NCI-H2227 (cell line): ENCODE data around the gene IRF5.
"Not testable (repeated sequence)": the region's sequence is repeated elsewhere in the genome, so short reads cannot be mapped to it uniquely, and the experiment has no call there.

Experiments
- DNase-seq: peaks from one replicate; lab custom pipeline; 2025; ENCODE audit not compliant: unreplicated experiment; lab: John Stamatoyannopoulos, UW

Gene IRF5

DNA sequence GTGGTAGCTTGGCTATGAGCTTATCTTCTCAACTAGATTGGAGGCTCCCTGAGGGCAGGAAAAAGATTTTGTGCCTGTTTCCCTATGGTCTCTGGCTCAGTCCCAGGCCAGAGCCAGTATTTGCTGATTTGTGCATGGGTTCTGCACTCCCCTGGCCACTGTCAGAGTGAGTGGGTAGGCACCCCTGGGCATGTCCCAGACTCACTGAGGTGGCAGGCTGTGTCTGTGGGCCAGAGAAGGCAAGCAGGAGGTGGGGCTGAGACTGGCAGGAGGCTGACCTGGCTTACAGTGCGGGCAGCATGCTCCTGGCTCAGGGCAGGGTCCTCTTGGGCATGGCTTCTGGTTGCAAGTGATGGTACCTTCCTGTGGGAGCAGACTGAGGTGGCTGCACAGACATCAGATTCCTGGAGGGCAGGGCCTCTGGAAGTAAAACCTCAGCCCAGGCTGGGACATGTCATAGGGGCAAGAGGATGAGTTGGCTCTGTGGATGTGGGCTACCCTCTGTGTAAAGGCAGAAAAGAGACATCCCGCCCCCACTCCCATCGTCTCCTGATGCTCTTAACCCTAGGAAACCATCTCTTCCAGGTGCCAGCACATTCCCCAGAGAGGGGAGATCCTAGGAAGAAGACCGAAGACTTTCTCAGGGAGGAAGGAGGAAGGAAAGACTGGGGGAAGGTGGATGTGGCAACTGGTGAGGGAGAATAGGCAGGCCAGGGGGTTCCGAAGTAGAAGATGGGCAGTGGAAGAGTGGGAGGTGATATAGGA is 31.5 kb upstream of the IRF5 start:
- no peak for DNase-seq

DNA sequence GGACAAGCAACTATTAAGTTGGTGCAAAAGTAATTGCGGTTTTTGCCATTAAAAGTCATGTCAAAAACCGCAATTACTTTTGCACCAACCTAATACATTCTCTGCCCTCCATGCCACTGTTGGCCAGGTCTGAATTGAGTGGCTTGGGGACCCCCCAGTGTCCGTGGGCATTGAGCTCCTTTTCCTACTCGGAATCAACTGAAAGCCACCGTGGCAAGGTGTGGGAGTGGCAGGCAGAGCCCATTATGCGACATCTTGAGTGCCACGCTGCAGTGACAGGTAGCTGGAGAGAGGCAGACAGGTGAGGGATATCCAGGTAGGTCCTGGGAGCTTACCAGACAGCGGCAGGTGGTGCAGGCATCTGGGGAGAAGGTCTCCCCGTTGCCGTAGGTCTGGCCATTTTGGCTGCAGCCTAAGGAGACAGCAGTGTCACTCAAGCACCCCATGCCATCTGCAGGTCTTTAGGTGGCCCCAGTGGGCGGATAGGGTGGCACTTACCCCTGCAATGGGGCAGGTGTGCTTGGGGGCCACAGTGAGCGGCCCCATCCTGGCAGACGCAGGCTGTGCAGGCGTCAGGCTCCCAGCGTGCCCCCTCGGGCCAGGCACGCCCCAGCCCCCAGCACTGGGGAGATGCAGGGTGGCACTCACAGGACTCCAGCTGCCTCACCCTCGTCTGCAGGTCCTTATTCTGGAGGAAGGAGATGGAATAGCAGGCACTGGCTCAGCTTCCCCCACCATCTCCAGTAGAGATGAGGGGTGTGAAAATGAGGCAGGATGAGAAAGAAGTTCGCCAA is 30.8 kb upstream of the IRF5 start:
- no peak for DNase-seq

DNA sequence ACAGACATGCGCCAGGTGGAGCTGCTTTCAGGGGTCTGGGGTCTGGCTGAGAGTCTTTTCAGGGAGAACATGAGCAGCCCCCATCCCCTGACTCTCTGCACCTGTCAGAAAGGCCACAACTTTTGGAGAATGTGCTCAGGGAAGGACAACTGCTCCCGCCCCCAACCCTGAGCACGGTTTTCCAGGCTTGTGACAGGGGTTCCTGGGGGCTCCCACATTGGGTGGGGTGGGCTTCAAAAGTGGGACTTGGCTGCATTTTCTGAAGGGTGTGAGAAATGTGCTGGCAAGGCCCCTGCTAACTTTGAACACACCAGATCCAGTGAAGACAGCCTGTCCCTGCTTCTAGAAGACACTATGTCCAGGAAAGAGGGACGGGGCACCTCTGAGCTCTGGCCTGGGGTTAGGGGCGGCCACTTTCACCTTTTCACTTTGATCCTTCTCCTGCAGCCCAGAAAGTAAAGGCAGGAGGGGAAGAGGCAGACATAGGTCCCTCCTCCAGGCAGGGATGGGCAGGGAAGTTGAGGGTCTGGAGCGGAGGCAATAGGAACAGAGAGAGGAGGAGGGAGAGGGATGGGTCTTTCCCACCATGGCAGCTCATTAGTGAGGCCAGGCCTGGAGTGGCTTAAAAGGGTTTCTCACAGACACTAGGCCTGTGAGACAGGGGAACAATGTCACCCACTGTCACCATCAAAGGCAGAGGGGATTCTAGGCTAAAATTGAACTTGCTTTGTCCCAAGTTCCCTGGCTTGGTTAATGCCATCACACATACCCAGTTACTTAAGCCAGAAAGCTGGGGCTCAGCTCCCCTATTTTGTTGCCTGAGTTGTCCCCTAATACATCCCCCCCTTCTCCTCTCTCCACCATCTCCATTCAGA is 28.7 kb upstream of the IRF5 start:
- DNase-seq = no peak

DNA sequence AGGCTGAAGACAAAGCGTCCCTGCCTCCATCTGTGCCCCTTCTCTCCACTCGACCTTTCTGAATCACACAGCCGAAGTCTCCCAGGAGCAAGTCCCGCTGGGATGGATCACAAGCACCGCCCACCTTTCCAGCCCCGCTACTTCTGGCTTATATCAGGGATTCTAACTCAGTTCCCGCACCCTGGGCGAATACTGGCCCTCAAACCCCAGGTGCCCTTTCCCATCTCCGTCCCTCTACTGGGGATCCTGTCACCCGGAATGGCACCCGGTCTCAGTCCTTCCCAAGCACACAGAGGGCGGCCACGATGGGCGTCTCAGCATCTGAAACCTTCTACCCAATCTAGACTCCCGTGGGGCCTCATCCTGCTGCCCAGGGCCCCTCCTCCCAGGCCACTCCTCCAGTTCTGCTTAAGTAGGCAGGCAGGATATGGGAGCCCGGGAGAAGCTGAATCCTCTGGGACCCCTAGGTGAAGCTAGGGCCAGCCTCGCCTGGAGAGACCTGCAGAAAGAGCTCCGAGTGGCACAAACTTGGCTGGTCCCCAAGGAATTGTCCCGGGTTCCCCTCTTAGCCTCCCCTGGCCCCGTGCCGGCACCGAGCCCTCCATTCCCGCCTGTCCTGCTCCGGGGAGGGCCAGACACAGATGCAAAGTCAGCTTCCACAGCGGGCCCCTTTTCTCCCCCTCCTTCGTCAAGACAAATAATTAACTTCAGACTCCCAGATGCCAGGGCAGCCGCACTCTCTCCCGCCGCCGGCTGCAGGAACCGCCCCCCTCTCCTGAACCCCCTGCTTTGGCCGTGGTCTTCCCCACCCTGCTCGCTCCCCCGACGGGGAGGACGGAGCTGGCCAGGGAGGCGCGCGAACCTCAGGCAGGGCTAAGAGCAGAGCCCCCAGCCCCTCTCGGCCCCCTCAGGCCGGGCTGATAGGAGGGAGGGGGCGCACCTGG is 27.8 kb upstream of the IRF5 start:
- DNase-seq = peak; percentile 35

DNA sequence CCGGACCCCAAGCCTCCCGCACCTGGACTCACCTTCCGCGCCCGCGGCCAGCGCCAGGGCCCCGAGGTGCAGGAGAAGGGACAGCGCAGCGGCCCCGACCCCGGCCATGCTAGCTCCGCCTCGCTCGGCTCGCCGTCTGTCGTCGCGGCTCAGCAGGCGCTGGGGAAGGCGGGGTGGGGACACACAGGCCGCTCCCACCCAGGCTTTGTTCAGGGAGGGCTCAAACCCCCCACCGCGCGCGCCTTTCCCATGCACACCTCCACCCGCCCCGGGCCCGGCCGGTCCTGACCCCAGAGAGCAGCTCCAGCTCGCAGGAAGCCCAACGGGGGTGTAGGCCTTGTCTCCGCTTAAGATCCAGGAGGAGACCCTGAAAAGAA is 27.2 kb upstream of the IRF5 start, which contains the start of gene KCP:
TSS of gene KCP (minus strand) at position 141 of the 377 bp plus-strand sequence. CDS start at position 108, 33 bp downstream.
- DNase-seq = no peak

DNA sequence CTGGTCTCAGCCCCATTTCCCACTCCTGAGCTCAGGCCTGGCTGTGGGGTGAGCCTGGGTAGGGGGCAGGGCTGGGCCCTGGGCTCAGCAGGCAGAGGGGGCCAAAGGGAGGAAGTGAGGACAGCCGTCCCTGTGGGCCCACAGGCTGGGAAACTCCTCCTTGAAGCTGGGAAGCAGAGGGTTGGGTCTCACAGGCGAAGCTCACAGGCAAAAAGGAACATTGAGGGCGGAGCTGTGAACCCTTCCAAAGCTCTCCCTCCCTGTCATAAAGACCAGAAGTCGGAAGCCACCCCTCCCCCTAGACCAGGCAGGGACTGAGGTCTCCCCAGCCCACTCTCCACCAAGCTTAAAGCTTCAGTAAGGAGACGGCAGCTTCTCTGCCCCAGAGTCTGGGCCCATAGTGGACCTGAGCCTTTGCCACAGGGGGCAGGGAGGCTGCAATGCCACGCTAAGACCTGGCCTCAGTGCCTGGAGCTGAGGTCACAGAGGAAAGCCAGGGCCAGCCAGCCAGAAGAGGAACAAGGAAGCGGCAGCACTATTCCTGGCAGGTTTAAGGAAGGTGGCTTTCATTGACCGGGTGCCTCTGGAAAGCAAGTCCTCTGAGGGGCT is 26.2 kb upstream of the IRF5 start:
- DNase-seq = peak; percentile 61

DNA sequence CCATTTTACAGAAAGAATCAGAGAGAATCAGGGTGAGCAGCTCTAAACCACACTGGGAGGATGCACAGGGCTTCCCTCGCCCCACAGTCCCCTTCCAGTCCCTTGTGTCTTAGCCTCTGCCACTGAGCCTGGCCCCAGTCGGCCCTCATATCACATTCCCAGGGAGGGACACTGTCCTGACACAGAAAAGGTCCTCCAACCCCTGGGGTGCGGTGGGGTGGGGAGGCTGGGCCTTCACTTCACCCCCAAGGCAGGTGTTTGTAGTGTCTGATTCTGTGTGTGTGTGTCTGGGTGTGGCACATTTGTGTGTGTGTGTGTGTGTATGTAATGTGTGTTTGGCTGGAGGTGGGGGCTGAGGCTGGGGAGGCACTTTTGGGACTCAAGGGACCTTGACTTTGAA is 25.4 kb upstream of the IRF5 start:
- no peak for DNase-seq

DNA sequence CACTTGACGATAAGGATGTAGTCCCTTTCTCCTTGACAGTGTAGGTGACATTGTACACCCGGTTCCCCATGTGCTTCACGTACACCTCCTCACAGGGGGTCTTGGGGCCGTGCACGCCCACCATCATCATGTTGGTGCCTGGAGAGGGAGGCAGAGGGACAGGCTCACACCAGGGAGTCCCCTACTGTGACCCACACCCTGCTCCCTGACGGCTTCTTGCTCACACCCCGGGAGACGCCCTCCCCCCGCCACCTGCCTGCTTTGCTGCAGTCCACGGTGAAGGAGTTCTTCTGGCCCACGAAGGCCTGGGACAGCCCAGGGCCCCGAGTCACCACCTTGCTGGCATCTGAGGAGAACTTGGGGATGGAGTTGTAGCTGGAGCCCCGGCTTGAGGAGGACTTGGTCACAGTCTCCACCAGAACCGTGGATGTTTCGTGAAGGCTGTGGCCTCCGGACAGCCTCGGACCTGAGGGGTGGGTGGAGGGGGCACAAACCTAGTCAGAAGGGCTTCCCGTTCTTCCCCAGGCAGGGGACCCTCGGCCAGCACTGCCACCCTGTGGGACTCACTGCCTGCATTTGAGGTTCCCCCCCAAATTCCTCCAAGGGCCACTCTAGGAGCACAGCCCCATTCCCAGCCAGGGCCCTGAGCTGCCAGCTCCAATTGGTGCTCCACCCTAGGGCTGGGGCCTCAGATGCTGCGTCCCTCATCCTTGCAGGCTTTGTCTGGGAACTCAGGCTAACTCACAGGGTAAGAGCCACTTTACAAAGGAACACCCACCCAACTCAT is 24.8 kb upstream of the IRF5 start:
- not testable (repeated sequence) for DNase-seq

DNA sequence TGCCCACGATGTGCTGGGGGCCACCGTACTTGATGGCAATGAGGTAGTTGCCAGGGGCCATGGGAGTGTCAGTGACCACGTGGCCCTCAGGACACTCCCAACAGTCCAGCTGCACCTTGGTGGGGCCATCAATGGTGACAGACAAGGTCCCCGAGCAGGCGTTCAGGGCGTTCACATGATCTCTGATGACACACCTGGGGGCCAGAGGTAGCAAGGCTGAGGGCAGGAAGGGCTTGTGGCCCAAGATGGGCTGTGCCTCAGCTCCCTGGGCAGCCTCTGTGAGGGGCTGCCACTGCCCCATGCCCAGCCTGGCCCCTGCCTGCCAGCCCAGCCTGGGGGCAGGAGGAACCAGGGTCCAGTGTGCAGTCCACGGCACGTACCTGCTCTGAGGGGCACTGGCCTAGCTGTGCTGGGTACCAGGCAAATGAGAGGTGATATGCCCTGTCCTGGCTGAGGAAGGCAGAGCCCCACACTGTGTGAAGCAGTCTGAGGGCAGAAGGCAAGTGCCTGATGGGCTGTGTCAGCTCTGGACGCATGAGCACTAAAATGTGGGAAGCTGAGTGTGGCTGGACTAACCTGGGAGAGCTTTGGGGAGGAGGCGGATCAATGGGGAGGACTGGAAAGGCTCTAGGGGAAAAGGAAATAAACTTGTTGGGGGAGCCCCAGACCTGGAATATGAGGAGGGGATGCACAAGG is 23.7 kb upstream of the IRF5 start:
- DNase-seq = no peak

DNA sequence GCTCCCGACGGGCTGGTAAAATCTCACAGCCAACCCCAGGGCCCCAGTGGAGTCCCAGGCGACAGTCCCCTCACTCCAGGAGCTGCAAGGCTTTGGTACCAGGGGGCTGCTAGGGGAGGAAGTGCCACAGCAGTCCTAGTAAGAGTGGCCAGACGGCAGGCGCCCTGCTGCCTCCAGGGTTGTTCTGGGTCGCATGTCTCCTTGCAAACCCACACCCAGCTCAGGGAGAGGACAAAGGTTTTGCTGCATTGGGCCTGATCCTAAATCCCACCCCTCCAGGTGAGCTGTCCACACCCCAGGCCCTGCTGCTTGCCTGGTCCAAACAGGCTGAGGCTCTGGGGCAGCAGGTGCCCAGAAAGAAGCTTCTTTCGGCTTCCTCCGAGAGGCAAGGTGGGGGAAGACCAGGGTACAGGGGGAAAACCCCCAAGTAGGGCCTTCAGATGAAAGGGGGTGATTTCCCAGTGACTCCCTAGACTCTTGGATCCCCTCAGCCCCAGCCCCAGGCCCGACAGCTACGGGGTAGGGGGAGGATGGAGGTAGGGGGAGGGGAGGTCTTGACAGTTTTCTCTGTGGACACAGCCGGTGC is 23.1 kb upstream of the IRF5 start:
- DNase-seq = no peak

DNA sequence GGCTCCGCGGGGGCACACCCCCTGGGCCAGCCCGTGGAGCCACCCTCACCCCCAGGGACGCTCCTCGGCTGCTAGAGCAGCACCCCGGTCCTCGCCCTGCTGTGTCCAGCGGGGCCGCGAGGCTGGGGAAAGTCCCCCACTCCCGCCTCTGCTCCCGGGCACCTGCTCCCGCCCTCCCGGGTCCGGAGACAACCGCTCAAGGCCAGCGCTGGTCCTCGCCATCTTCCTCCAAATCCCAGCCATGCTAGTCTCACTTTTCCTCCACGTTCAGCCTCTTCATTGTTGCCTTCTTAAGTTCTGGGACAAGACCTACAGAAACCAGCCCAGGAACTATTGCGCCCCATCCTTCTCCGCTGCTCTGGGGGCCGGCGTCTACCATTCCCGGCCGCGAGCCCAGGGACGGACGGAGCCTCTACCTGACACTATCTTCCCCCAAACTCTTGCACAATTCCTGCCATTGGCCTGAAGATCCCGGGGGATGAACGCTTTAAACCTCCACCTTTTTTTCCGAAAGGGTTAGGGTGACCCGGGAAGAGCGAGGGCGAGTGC is 22.4 kb upstream of the IRF5 start:
- DNase-seq = no peak

DNA sequence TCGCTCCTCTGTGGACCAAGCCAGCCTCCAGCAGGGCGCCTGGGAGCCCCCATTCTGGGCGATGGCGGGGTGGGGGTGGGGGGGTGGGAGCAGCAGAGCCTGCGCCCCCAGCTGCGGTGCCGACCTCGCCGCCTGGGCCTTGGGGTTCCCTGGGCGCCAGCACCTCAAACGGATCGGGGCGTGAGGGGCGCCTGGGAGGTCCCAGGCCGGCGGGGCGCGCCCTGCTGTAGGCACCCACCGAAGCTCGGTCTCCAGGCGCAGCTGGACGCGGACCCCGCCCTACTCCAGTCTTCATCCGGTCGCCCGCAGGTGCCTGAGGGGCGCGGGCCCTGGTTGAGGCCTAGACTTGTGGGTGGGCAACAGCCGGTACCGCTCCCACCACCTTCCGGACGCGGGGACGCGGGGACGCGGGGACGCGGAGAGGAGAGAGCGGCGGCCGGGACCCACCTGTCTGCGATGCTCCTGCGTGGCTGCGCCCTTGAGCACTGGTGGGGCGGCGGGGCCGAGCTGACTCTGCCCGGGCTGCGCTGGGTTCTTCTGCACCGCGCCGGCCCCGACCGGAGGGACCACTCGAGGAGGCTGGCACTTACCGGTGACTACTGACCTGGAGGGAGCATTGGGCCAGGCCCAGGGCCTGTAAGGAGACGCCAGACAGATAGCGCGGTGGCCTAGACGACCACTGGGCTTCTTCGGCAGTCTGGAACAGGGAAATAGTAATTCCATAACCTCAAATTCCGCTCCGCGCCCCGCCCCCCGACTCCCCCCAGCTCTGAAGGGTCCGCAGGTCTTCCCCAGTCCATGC is 21.7 kb upstream of the IRF5 start:
- DNase-seq = no peak

DNA sequence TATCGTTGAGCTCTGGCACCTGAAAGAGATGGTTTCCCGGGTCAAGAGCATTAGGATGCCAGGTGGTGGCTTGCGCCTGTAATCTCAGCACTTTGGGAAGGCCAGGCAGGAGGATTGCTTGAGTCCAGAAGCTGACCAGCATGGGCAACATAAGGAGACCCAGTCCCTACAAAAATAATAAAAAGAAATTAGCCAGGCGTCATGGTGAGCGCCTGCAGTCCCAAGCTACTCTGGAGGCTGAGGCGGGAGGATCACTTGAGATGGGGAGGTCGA is 21.1 kb upstream of the IRF5 start:
- DNase-seq = no peak

DNA sequence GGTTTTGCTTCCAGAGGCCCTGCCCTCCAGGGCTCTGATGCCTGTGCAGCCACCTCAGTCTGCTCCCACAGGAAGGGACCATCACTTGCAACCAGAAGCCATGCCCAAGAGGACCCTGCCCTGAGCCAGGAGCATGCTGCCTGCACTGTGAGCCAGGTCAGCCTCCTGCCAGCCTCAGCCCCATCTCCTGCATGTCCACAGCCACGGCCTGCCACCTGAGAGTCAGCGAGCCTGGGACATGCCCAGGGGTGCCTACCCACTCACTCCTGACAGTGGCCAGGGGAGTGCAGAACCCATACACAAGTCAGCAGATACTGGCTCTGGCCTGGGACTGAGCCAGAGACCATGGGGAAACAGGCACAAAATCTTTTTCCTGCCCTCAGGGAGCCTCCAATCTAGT is 20.6 kb upstream of the IRF5 start:
- DNase-seq = no peak

DNA sequence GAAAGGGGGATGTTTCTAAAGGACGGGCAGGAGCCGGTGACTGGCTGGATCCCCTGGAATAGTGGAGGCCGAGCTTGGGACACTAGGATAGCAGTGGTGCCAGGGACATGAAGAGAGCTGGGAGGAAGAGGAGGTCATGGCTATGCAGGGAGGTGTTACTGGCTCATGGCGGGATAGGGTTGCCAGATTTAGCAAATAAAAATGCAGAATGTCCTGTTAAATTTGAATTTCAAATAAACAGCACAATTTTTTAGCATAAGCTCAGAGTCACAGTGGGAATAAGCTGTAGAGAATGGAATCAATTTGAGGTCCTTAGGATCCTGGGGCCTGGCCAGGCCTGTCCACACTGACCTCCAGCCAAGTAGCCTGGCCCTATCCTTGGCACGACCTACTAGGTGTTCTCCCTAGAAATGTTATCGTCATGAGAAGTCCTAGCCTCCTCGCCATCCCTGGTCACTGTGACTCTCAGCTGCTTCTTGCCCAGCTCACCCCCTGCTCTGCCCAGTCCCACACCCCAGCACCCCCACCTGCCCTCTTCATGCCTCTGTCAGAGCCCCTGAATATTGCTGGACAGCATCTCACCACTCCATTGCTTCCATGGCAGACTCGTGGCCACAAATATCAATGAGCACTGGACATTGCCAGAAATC is 19.6 kb upstream of the IRF5 start:
- DNase-seq = no peak

DNA sequence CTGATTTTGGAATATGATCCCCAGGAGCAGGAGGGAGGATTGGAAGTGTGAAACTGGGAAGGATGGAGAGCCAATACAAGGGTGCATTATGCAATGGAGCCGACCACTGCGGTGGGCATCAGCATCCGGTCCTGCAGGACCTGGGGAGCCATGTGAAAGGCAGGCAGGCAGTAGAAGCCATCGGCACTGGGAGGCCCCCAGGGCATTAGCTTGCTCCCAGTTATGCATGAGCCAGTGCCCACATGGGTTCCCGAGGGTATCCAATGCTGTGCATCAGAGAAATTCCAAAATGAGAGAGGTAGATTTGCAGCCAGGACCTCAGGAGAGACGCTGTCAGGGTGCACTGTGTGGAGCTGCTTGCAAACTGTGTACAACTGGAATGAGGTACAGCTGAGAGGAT is 18.5 kb upstream of the IRF5 start:
- no peak for DNase-seq
